Measurements from ENCODE around the gene IL17B. TPM values are rescaled to one million over a fixed set of nuclear protein-coding genes. Genes with fewer than 3 reads are reported as not detected.

The IL17B gene
- total RNA-seq, 1 experiment from 2014 or later = not detected

DNA sequence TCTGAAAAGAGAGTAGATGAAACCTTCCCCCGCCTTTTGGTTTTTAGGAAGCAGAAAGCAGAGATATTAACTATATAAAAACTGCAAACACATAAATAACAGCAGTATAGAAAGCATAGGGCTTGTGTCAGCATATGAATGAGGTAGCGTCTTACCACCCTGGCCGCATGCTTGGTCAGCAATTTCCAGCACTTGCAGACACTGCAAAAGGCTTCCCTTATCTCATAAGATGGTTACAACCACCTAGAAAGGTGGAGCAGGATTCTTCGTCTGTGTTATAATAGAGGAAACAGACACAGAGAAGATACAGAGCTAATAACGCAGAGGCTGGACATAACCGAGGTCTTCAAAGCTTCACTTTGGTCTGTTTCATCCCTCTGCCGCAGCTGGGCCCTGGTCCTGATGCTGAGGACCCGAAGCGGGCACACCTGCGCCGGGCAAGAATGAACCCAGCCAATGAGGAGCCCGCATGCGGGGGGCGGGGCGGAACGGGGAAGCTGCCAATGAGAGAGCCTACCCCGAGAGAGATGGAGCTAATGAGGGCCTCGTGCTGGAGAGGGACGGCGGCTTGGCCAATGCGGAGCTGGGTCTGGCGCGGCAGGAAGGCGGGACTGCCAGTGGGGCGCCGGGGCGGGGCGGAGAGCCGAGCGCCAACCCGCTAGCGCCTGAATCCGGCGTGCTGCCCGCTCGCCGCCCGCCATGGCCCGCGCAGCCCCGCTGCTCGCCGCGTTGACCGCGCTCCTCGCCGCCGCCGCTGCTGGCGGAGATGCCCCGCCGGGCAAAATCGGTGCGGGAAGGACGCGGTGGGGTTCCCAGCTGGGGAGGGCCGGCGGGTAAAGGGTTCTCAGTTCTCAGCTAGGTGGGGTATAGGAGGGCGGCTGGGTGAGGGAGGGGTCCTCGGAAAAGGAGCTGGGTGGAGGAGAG lies 21.5 kb downstream of the IL17B start, which contains the start of gene PCYOX1L (continued):
- TF ChIP-seq CREM (CRISPR knock-in tag; IDR thresholded peaks at IDR 0.05) (peak; percentile 66; the same call in 1 of the 2 replicates), RELA (CRISPR knock-in tag; IDR thresholded peaks at IDR 0.05; ENCODE audit: borderline replicate concordance) (no peak)

DNA sequence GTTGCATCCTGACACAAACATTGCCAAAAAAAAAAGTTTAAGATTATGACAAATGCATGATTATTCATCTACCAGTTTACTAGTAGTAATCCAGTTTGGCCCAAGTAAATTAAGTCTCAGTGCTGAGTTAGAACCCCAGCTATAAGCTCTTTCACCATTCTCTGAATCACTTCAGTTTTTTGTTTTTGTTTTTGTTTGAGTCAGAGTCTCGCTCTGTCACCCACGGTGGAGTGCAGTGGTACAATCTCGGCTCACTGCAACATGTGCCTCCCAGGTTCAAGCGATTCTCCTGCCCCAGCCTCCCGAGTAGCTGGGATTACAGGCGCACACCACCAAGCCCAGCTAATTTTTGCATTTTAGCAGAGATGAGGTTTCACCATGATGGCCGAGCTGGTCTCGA lies 22.7 kb downstream of the IL17B start:
- no peak for ATAC-seq
- no peak overlapping the region for H3K4me3 Mint-ChIP-seq
- peaks cover 3% of the 10 kb centered on the region; the same call in 1 of the 2 replicates for H3K27me3 Mint-ChIP-seq (ENCODE audit: low read depth)
- TF ChIP-seq OVOL2 (CRISPR knock-in tag; IDR thresholded peaks at IDR 0.05; ENCODE audit: borderline replicate concordance) (no peak), ZNF121 (CRISPR knock-in tag; IDR thresholded peaks at IDR 0.05) (no peak), NFYB (CRISPR knock-in tag; conservative IDR thresholded peaks at IDR 0.05; ENCODE audit: low read depth) (no peak), FOXK1 (CRISPR knock-in tag; IDR thresholded peaks at IDR 0.05) (no peak), JUN (CRISPR knock-in tag; IDR thresholded peaks at IDR 0.05) (no peak), ZNF317 (CRISPR knock-in tag; IDR thresholded peaks at IDR 0.05; ENCODE audit: borderline replicate concordance, low read depth) (no peak)
- CTCF ChIA-PET = interaction anchor here (0.9 to 4.0 kb wide), 4 partner anchors 11 to 91 kb away, joined by 3 to 57 read pairs (median 8); no protein-coding TSS in a partner anchor
- H3K4me1 Mint-ChIP-seq = peaks cover 16% of the 10 kb centered on the region
- H3K9me3 Mint-ChIP-seq = no peaks in the 10 kb centered on the region
- no peak for DNase-seq (ENCODE audit: low spot score)
- POLR2A ChIA-PET = interaction anchor here (0.6 kb wide), 1 partner anchor 87 kb away, joined by 3 read pairs; no protein-coding TSS in a partner anchor
- no peak overlapping the region for H3K27ac Mint-ChIP-seq
- peaks cover 30% of the 10 kb centered on the region for H3K36me3 Mint-ChIP-seq

DNA sequence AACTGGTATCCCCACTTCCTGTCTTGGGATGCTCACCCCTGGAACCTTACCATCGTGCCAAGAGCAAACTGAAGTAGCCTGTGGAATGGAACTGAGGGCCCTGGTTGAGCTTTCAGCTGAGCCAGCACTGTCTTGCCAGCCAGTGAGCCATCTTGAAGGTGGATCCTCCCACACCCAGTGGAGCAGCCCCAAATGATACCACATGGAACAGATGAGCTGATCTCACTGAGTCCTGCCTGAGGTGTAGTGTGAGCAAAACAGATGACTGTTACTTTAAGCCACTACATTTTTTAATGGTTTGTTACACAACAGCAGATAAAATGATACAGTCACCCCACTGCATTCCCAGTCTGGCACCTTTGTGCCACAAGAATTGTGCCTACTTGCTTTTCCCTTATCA lies 23.4 kb downstream of the IL17B start:
- ChIA-PET POLR2A (no interaction called here), CTCF (interaction anchor here (0.9 to 4.0 kb wide), 3 partner anchors 10 to 41 kb away, joined by 3 to 57 read pairs (median 4); partner anchors contain the start of gene GRPEL2)
- Mint-ChIP-seq H3K27me3 (ENCODE audit: low read depth) (peaks cover 3% of the 10 kb centered on the region; the same call in 1 of the 2 replicates), H3K27ac (no peak overlapping the region), H3K9me3 (no peaks in the 10 kb centered on the region), H3K36me3 (peaks cover 37% of the 10 kb centered on the region), H3K4me1 (peaks cover 16% of the 10 kb centered on the region), H3K4me3 (no peak overlapping the region)
- DNase-seq (ENCODE audit: low spot score) = no peak
- no peak for ATAC-seq
- TF ChIP-seq KAT7 (CRISPR knock-in tag; IDR thresholded peaks at IDR 0.05; ENCODE audit: borderline replicate concordance) (no peak), NR1H2 (CRISPR knock-in tag; IDR thresholded peaks at IDR 0.05) (no peak), NR2C2 (CRISPR knock-in tag; IDR thresholded peaks at IDR 0.05) (no peak), ZNF423 (CRISPR knock-in tag; IDR thresholded peaks at IDR 0.05) (no peak)
- TF ChIP-seq, protein P1, sequence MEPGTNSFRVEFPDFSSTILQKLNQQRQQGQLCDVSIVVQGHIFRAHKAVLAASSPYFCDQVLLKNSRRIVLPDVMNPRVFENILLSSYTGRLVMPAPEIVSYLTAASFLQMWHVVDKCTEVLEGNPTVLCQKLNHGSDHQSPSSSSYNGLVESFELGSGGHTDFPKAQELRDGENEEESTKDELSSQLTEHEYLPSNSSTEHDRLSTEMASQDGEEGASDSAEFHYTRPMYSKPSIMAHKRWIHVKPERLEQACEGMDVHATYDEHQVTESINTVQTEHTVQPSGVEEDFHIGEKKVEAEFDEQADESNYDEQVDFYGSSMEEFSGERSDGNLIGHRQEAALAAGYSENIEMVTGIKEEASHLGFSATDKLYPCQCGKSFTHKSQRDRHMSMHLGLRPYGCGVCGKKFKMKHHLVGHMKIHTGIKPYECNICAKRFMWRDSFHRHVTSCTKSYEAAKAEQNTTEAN (CRISPR knock-in tag; IDR thresholded peaks at IDR 0.05) = no peak
- TF ChIP-seq, protein P2, sequence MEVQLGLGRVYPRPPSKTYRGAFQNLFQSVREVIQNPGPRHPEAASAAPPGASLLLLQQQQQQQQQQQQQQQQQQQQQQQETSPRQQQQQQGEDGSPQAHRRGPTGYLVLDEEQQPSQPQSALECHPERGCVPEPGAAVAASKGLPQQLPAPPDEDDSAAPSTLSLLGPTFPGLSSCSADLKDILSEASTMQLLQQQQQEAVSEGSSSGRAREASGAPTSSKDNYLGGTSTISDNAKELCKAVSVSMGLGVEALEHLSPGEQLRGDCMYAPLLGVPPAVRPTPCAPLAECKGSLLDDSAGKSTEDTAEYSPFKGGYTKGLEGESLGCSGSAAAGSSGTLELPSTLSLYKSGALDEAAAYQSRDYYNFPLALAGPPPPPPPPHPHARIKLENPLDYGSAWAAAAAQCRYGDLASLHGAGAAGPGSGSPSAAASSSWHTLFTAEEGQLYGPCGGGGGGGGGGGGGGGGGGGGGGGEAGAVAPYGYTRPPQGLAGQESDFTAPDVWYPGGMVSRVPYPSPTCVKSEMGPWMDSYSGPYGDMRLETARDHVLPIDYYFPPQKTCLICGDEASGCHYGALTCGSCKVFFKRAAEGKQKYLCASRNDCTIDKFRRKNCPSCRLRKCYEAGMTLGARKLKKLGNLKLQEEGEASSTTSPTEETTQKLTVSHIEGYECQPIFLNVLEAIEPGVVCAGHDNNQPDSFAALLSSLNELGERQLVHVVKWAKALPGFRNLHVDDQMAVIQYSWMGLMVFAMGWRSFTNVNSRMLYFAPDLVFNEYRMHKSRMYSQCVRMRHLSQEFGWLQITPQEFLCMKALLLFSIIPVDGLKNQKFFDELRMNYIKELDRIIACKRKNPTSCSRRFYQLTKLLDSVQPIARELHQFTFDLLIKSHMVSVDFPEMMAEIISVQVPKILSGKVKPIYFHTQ (CRISPR knock-in tag; IDR thresholded peaks at IDR 0.05) = no peak
- TF ChIP-seq, protein P3, sequence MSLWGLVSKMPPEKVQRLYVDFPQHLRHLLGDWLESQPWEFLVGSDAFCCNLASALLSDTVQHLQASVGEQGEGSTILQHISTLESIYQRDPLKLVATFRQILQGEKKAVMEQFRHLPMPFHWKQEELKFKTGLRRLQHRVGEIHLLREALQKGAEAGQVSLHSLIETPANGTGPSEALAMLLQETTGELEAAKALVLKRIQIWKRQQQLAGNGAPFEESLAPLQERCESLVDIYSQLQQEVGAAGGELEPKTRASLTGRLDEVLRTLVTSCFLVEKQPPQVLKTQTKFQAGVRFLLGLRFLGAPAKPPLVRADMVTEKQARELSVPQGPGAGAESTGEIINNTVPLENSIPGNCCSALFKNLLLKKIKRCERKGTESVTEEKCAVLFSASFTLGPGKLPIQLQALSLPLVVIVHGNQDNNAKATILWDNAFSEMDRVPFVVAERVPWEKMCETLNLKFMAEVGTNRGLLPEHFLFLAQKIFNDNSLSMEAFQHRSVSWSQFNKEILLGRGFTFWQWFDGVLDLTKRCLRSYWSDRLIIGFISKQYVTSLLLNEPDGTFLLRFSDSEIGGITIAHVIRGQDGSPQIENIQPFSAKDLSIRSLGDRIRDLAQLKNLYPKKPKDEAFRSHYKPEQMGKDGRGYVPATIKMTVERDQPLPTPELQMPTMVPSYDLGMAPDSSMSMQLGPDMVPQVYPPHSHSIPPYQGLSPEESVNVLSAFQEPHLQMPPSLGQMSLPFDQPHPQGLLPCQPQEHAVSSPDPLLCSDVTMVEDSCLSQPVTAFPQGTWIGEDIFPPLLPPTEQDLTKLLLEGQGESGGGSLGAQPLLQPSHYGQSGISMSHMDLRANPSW (CRISPR knock-in tag; conservative IDR thresholded peaks at IDR 0.05; ENCODE audit: low read depth) = no peak
- TF ChIP-seq, protein P4, sequence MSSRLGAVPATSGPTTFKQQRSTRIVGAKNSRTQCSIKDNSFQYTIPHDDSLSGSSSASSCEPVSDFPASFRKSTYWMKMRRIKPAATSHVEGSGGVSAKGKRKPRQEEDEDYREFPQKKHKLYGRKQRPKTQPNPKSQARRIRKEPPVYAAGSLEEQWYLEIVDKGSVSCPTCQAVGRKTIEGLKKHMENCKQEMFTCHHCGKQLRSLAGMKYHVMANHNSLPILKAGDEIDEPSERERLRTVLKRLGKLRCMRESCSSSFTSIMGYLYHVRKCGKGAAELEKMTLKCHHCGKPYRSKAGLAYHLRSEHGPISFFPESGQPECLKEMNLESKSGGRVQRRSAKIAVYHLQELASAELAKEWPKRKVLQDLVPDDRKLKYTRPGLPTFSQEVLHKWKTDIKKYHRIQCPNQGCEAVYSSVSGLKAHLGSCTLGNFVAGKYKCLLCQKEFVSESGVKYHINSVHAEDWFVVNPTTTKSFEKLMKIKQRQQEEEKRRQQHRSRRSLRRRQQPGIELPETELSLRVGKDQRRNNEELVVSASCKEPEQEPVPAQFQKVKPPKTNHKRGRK (CRISPR knock-in tag; IDR thresholded peaks at IDR 0.05; ENCODE audit: borderline replicate concordance) = no peak
- TF ChIP-seq, protein P5, sequence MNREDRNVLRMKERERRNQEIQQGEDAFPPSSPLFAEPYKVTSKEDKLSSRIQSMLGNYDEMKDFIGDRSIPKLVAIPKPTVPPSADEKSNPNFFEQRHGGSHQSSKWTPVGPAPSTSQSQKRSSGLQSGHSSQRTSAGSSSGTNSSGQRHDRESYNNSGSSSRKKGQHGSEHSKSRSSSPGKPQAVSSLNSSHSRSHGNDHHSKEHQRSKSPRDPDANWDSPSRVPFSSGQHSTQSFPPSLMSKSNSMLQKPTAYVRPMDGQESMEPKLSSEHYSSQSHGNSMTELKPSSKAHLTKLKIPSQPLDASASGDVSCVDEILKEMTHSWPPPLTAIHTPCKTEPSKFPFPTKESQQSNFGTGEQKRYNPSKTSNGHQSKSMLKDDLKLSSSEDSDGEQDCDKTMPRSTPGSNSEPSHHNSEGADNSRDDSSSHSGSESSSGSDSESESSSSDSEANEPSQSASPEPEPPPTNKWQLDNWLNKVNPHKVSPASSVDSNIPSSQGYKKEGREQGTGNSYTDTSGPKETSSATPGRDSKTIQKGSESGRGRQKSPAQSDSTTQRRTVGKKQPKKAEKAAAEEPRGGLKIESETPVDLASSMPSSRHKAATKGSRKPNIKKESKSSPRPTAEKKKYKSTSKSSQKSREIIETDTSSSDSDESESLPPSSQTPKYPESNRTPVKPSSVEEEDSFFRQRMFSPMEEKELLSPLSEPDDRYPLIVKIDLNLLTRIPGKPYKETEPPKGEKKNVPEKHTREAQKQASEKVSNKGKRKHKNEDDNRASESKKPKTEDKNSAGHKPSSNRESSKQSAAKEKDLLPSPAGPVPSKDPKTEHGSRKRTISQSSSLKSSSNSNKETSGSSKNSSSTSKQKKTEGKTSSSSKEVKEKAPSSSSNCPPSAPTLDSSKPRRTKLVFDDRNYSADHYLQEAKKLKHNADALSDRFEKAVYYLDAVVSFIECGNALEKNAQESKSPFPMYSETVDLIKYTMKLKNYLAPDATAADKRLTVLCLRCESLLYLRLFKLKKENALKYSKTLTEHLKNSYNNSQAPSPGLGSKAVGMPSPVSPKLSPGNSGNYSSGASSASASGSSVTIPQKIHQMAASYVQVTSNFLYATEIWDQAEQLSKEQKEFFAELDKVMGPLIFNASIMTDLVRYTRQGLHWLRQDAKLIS (CRISPR knock-in tag; IDR thresholded peaks at IDR 0.05; ENCODE audit: borderline replicate concordance) = no peak
